IPS-18c (cell line): Measurements from ENCODE around the gene INPP5K.
"Not testable (repeated sequence)": the region's sequence is repeated elsewhere in the genome, so short reads cannot be mapped to it uniquely, and the experiment has no call there.

Experiments
- H3K4me3 ChIP-seq: 2 replicates; pipeline ENCODE4 v1.7.0; 2013; ENCODE audit warnings: low read depth, mild to moderate bottlenecking, low read length, moderate library complexity; ENCODE audit not compliant: insufficient read depth
- H3K9me3 ChIP-seq: one replicate; pipeline ENCODE4 v1.6.1; 2013; ENCODE audit warnings: mild to moderate bottlenecking, low read length, moderate library complexity; ENCODE audit not compliant: control insufficient read depth, insufficient read depth

INPP5K gene

DNA sequence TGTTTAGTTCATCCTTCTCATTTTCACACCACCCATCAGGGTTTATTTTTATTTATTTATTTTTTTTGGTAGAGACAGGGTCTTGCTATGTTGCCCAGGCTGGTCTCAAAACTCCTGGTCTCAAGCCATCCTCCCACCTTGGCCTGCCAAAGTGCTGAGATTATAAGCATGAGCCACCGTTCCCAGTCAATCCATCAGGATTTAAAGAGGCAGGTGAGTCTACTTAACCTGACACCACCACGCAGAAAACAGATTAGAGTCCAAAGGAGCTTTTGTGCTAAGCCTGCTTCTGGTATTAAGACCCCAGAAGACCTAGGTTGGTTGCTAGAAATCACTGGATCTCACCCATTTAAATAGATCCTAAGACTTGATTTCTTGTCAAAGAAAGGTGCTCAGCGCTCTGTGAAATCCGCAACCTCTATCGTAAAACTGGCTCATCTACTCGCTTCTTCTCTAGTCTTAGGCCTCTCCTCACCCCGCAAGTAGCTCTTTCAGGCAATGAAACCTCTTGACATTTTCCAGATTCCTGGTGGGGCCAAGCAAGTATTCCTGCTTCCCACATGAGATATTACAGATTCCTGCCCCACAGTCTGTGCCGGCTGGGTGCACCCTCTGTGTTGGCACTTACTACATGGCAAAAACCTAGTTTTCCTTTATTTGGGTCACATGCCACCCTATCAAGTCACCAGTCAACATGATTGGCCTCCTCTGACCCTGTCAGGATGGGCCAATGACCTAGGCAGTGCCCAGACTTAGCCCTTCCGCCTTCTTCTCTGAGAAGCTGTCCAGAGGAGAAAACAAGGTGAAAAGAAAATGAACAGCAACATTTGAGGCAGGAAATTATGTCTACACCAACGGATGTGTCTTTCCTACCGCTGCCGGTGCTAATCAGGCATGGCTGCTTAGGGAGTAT, 37.2 kb upstream of the INPP5K start:
- no peak overlapping the region for H3K4me3 ChIP-seq
- no peaks in the 10 kb centered on the region for H3K9me3 ChIP-seq

DNA sequence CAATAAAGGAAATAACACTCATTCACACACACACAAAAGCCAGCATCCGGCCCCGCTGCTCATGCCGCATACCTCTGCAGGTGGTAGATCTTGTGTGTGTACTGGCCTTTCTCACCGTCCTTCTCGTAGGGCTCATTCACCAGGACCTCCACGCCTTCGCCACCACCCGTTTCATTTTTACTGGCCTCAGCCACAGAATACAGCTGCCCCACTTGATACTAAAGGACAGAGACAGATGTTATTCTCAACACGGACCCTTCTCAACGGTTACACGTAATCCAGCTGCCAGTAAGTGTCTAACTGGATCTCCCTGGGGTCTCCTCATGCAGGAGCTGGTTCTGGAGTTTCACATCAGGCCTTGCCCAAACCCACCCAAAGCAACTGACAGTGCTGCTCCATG, 36.5 kb upstream of the INPP5K start:
- H3K9me3 ChIP-seq, result no peaks in the 10 kb centered on the region
- H3K4me3 ChIP-seq, result no peak overlapping the region

DNA sequence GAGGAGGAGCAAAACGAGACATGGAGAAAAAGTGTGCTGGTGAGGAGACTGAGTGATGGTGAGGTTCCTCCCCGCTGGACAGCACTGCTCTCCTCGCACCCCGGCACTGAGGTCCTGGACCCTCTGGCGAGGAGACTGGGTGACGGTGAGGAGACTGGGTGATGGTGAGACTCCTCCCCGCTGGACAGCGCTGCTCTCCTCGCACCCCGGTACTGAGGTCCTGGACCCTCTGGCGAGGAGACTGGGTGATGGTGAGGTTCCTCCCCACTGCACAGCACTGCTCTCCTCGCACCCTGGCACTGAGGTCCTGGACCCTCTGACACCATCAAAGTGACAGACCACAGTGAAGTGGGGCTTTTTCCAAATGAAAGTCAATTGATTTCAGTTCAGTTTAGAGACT, 35.3 kb upstream of the INPP5K start:
- Histone ChIP-seq H3K4me3 (no peak overlapping the region), H3K9me3 (no peaks in the 10 kb centered on the region)

- Histone ChIP-seq H3K9me3 (no peaks in the 10 kb centered on the region), H3K4me3 (no peak overlapping the region)
Observed at GRCh38 chr17:1548032-1548431, 31.6 kb upstream of the INPP5K start.

GRCh38 chr17:1546292-1546922, 30.0 kb upstream of the INPP5K start:
- no peak overlapping the region for H3K4me3 ChIP-seq
- H3K9me3 ChIP-seq, result no peaks in the 10 kb centered on the region

DNA sequence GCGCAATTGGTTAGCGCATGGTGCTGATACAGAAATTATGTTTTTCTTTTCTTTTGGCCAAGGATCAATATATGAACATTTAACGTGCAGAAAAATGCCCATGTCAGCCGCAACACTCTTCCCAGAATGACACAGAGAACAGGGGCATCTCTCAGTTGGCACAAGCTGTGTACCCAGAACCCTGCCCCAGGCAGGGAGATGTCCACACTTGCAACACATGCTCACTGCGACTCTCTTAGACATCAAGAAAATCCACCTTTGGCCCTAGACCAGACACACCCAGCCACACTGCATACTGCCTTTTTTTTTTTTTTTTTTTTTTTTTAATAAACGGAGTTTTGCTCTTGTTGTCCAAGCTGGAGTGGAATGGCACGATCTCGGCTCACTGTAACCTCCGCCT, 29.2 kb upstream of the INPP5K start:
- H3K9me3 ChIP-seq, result no peaks in the 10 kb centered on the region
- H3K4me3 ChIP-seq, result no peak overlapping the region

GRCh38 chr17:1542316-1542715, 25.9 kb upstream of the INPP5K start:
- Histone ChIP-seq H3K4me3 (no peak overlapping the region), H3K9me3 (peaks cover 2% of the 10 kb centered on the region)

DNA sequence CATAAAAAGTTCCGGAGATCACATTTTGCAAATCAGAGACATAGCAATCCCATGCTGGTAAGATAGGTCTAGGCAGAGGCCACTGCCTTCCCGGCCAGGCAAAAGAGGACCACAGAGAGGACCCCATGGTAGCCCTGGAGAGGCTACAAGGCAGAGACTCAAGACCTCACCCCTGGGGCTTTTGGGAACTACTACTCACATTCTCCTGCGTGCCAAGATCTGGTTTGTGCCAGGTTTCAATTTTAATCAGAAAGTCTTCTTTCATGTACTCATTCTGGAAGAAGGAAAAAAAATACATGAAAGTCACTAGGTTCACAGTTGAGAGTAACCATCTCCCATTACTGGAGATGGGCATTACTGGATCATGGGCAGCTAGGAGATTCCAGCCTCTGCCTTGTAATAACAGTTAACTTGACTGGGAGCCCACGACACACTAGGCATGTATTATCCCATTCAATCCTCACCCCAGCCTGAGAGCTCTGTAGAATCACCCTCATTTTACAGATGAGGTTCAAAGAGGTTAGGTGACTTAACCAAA, 25.0 kb upstream of the INPP5K start:
- Histone ChIP-seq H3K4me3 (no peak overlapping the region), H3K9me3 (peaks cover 2% of the 10 kb centered on the region)

DNA sequence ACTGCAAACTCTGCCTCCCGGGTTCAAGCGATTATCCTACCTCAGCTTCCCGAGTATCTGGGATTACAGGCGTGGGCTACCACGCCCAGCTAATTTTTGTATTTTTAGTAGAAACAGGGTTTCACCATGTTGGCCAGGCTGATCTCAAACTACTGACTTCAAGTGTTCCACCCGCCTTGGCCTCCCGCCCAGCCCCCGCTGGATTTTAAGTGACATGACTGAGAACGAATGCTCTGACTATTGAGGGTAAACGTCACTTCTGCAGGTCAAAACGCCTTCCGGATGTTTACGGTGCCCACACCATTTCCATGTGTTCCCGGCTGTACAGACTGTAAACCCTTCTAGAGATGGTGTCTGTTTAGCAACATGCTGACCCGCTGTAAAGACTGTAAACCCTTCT, 23.4 kb upstream of the INPP5K start:
- peaks cover 2% of the 10 kb centered on the region for H3K9me3 ChIP-seq
- no peak overlapping the region for H3K4me3 ChIP-seq

DNA sequence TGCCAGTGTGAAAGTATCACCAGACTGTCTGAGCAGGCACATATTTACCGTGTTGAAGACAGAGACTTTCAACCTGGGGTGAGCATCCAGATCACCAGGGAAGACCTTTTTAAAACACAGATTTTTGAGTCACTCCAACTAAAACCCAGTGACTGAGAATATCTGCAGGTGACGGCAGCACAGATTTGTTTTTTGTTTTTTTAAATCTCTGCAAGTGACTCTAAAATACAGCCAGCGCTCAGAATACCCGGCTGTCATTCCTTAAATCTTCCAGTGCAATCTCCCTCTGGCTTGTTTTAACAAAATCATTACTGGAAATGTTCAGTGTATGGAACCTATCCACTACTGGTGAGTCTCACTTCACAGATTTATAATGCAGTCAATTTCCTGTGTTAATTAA, 19.3 kb upstream of the INPP5K start:
- no peak overlapping the region for H3K4me3 ChIP-seq
- H3K9me3 ChIP-seq, result peaks cover 2% of the 10 kb centered on the region

DNA sequence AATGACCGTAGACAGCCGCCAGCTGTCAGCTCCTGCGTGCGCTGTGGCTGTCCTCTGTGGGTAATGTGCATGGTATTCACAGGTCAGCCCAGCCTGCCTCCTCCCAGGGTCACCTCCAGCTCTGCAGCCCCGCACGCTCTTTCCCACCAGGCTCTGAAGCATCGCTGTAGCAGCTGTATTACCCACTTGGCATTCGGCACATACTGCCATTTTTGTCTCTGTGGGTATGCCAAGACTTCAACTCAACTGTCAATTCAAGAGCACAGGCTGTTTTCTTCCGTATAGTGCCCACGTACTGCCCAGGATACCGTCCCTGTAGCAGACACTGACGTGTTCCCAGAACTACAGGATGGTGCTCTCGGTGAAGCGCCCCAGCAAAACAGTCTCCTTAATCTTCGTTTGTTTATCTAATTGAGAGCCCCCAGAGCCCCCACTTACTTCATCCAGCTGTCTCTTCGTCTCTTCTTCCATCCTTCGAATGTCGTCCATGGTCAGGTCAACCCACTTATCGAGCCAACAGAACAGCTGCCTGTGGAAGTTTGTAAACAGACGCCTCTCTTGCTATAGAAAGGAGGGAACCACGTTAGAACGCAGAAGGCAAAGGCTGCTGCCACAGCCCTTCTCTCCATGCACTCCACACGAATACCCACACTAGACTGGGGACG, 17.4 kb upstream of the INPP5K start:
- no peaks in the 10 kb centered on the region for H3K9me3 ChIP-seq
- H3K4me3 ChIP-seq, result no peak overlapping the region

GRCh38 chr17:1532836-1533602, 16.6 kb upstream of the INPP5K start:
- H3K9me3 ChIP-seq, result no peaks in the 10 kb centered on the region
- no peak overlapping the region for H3K4me3 ChIP-seq

DNA sequence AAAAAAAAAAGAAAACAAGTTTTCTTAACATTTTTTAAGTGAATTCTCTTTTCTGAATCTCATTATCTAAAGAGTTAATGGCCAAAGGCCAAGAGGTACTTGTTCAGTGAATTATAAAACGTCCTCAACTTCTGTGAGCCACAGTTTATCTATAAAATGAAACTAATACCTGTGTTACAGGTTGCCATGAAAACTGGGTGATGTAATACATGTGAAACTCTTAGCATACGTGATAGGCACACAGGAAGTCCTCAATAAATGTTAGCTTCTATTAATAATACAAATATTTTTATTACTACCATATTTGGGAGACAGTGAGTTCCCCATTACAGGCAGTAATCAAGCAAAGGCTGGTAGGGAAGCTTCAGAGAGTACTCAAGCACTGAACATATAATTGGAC, 13.5 kb upstream of the INPP5K start:
- Histone ChIP-seq H3K9me3 (no peaks in the 10 kb centered on the region), H3K4me3 (no peak overlapping the region)

- not testable (repeated sequence) for H3K9me3 ChIP-seq, H3K4me3 ChIP-seq
Observed at GRCh38 chr17:1526876-1527275, 10.5 kb upstream of the INPP5K start.

DNA sequence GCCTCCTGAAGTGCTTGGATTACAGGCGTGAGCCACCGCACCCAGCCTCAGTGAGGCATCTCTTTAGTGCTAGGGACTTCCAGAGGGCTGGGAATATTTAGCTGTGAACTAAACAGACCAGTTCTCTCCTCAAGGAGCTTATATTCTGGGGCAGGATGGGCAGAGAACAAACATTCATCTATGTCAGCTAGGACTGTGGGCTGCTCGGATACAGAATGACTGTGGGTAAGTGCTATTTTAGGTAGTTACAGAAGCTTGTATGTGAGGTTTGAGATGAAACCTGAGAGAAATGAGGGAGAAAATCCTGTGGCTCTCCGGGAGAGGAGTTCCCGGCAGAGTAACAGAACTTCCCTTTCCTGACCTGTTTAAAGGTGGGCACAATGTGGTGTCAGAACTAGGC, 6.2 kb upstream of the INPP5K start:
- H3K9me3 ChIP-seq, result no peaks in the 10 kb centered on the region
- no peak overlapping the region for H3K4me3 ChIP-seq

- Histone ChIP-seq H3K9me3 (no peaks in the 10 kb centered on the region), H3K4me3 (no peak overlapping the region)
Observed at GRCh38 chr17:1521086-1521640, 4.8 kb upstream of the INPP5K start.

DNA sequence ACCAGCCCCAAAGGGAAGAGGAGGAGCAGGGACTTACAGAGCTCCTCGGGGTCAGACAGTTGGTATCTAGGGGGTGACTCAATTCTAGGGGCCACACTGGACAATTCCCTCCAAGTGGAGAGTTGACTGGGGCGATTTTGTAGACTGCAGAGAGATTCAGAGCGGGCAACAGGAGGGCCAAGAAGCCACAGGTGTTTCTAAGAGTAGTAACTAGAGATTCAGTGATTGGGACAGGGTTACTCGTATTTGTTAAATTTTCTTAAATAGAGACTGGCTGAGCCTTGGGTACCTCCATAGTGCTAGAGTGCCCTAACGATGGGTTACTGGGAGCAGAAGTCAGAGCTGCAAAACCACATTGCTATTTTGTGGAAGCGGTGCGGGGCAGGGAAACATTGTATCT, 3.3 kb upstream of the INPP5K start:
- no peak overlapping the region for H3K4me3 ChIP-seq
- H3K9me3 ChIP-seq, result no peaks in the 10 kb centered on the region
